ENCODE data around the gene LOXL1. TPM values are rescaled to one million over a fixed set of nuclear protein-coding genes. Genes with fewer than 3 reads are reported as not detected.
A peak's percentile ranks its signal among the peaks of the same experiment; 100 is the strongest.
"Not testable (repeated sequence)": the region's sequence is repeated elsewhere in the genome, so short reads cannot be mapped to it uniquely, and the experiment has no call there.

LOXL1 gene
- total RNA-seq, 1 experiment from 2014 or later, result 77.4 TPM

- in situ Hi-C loops (cut with HindIII; ENCODE audit: low sequenced_read_pairs), result no loop called here
- DNase-seq (ENCODE audit: low spot score), result no peak
Measured at GRCh38 chr15:73965094-73965757, 39.0 kb downstream of the LOXL1 start.

- no peak for DNase-seq (ENCODE audit: low spot score)
- in situ Hi-C loops (cut with HindIII; ENCODE audit: low sequenced_read_pairs), result no loop called here
Measured at GRCh38 chr15:73965758-73966113, 39.5 kb downstream of the LOXL1 start.

GRCh38 chr15:73968461-73968860, 42.2 kb downstream of the LOXL1 start:
- in situ Hi-C loops (cut with HindIII; ENCODE audit: low sequenced_read_pairs), result no loop called here
- DNase-seq (ENCODE audit: low spot score), result no peak

GRCh38 chr15:73969151-73969759, 43.0 kb downstream of the LOXL1 start:
- no peak for DNase-seq (ENCODE audit: low spot score)
- in situ Hi-C loops (cut with HindIII; ENCODE audit: low sequenced_read_pairs), result no loop called here

- in situ Hi-C loops (cut with HindIII; ENCODE audit: low sequenced_read_pairs), result loop anchor here (10.0 kb wide), 1 partner anchor 72 kb away; no protein-coding TSS in a partner anchor
- DNase-seq (ENCODE audit: low spot score), result peak; percentile 84
Measured at GRCh38 chr15:73972984-73973682, 46.9 kb downstream of the LOXL1 start.

- DNase-seq (ENCODE audit: low spot score), result not testable (repeated sequence)
- in situ Hi-C loops (cut with HindIII; ENCODE audit: low sequenced_read_pairs), result loop anchor here (10.0 kb wide), 1 partner anchor 71 kb away; no protein-coding TSS in a partner anchor
Measured at GRCh38 chr15:73973683-73974200, 47.5 kb downstream of the LOXL1 start.

- in situ Hi-C loops (cut with HindIII; ENCODE audit: low sequenced_read_pairs), result loop anchor here (10.0 kb wide), 1 partner anchor 69 kb away; no protein-coding TSS in a partner anchor
- DNase-seq (ENCODE audit: low spot score), result not testable (repeated sequence)
Measured at GRCh38 chr15:73975440-73976125, 49.3 kb downstream of the LOXL1 start.

- in situ Hi-C loops (cut with HindIII; ENCODE audit: low sequenced_read_pairs), result loop anchor here (10.0 kb wide), 1 partner anchor 66 kb away; no protein-coding TSS in a partner anchor
- DNase-seq (ENCODE audit: low spot score), result no peak
Measured at GRCh38 chr15:73978896-73979295, 52.6 kb downstream of the LOXL1 start.

GRCh38 chr15:73979636-73980035, 53.4 kb downstream of the LOXL1 start:
- in situ Hi-C loops (cut with HindIII; ENCODE audit: low sequenced_read_pairs), result loop anchor here (10.0 kb wide), 1 partner anchor 65 kb away; no protein-coding TSS in a partner anchor
- no peak for DNase-seq (ENCODE audit: low spot score)

- no peak for DNase-seq (ENCODE audit: low spot score)
- in situ Hi-C loops (cut with HindIII; ENCODE audit: low sequenced_read_pairs), result no loop called here
Measured at GRCh38 chr15:73981761-73982221, 55.5 kb downstream of the LOXL1 start.

- peak; percentile 29 for DNase-seq (ENCODE audit: low spot score)
- in situ Hi-C loops (cut with HindIII; ENCODE audit: low sequenced_read_pairs), result no loop called here
Measured at GRCh38 chr15:73982222-73982962, 56.1 kb downstream of the LOXL1 start.

- in situ Hi-C loops (cut with HindIII; ENCODE audit: low sequenced_read_pairs), result no loop called here
- DNase-seq (ENCODE audit: low spot score), result peak; percentile 86
Measured at GRCh38 chr15:73983211-73983727, 57.0 kb downstream of the LOXL1 start.

GRCh38 chr15:73983773-73984172, 57.5 kb downstream of the LOXL1 start:
- in situ Hi-C loops (cut with HindIII; ENCODE audit: low sequenced_read_pairs), result no loop called here
- no peak for DNase-seq (ENCODE audit: low spot score)

- in situ Hi-C loops (cut with HindIII; ENCODE audit: low sequenced_read_pairs), result no loop called here
- no peak for DNase-seq (ENCODE audit: low spot score)
Measured at GRCh38 chr15:73984208-73984979, 58.1 kb downstream of the LOXL1 start.

- DNase-seq (ENCODE audit: low spot score), result no peak
- in situ Hi-C loops (cut with HindIII; ENCODE audit: low sequenced_read_pairs), result no loop called here
Measured at GRCh38 chr15:73985101-73985873, 59.0 kb downstream of the LOXL1 start.

- in situ Hi-C loops (cut with HindIII; ENCODE audit: low sequenced_read_pairs), result no loop called here
- DNase-seq (ENCODE audit: low spot score), result no peak
Measured at GRCh38 chr15:73986055-73986775, 60.0 kb downstream of the LOXL1 start.

GRCh38 chr15:73986776-73987056, 60.5 kb downstream of the LOXL1 start:
- in situ Hi-C loops (cut with HindIII; ENCODE audit: low sequenced_read_pairs), result no loop called here
- no peak for DNase-seq (ENCODE audit: low spot score)
